Inflammatory macrophage treated with lipopolysaccharide for 1 hour (primary cell): ENCODE results near the gene ISG15.
"Not testable (repeated sequence)": the region's sequence is repeated elsewhere in the genome, so short reads cannot be mapped to it uniquely, and the experiment has no call there.

Source experiments
- DNase-seq, 2 donors: peaks; one replicate each; pipeline ENCODE4 v3.0.0-alpha.2; 2020 to 2022

ISG15 gene

DNA sequence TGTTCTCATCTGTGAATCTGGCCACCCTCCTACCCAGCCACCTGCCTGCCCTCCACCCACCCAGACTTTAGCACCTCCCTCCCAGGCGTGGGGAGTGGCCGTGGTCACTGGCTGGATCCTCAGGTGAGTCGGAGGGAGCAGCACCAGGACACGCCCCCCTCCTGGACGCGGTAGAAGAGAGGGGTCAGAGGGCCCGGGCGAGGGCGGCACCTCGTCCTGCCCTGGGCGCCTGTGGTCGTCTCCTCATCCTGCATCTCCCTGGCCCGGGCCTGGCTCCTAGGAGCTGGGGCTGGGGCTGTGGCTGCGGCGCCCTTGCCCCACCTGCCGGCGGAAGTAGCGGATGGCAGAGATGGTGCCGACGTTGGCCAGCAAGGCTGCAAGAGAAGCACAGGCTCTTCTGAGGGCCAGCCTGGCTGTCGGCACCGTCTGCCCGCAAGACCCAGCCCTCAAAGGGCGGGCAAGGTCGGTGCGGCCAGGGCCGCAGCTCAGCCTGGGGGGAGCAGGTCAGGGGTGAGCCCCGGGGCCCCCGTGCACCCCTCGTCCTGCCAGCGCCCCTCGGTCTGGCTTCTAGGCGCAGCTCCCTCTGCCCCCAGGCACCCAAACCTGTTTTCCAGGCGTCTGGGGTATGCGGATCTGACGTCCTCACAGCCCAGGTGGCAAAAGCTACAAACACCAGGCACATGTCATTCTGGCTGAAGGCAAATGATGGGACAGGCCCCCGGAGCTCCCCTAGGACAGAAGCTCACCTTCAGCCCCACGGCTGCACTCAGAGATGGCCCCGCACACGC, 37.2 kb upstream of the ISG15 start:
- peak; percentile 38 to 62 for DNase-seq

DNA sequence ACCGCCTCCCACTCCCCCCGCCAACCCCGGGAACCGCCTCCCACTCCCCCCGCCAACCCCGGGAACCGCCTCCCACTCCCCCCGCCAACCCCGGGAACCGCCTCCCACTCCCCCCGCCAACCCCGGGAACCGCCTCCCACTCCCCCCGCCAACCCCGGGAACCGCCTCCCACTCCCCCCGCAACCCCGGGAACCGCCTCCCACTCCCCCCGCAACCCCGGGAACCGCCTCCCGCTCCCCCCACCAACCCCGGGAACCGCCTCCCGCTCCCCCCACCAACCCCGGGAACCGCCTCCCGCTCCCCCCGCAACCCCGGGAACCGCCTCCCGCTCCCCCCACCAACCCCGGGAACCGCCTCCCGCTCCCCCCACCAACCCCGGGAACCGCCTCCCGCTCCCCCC, 36.5 kb upstream of the ISG15 start:
- not testable (repeated sequence) for DNase-seq

DNA sequence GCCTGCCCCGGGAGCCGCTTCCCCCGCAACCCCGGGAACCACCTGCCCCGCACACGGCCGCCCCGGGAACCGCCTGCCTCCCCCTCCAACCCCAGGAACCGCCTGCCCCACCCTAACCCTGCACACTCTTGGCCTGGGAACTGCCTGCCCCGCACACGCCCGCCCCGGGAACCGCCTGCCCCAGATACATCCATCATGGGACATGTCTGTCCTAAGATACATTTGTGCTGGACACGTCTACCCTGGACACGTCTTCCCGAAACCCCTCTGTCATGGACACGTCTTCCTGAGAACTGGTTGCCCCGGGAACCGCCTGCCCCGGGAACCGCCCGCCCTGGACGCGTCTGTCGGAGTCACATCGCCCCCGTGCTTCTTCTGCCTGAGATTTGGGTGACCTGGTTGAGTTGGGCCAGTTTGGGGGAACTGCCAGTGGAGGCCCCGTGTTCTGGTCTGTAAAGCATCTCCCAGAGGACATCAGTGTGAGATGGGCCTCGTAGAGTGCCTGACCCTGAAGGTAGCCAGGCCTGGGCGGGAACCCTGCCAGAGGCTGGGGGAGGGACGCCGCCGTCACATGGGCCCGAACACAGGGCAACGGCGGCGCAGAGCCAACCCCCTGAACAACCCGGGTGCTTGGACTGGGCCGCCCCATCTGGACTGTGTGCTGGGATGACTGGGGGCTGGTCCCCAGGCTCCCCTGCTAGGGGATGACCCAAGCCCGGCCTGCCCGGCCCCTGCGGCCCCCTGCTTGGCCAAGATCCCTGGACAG, 35.0 kb upstream of the ISG15 start:
- DNase-seq: no peak

DNA sequence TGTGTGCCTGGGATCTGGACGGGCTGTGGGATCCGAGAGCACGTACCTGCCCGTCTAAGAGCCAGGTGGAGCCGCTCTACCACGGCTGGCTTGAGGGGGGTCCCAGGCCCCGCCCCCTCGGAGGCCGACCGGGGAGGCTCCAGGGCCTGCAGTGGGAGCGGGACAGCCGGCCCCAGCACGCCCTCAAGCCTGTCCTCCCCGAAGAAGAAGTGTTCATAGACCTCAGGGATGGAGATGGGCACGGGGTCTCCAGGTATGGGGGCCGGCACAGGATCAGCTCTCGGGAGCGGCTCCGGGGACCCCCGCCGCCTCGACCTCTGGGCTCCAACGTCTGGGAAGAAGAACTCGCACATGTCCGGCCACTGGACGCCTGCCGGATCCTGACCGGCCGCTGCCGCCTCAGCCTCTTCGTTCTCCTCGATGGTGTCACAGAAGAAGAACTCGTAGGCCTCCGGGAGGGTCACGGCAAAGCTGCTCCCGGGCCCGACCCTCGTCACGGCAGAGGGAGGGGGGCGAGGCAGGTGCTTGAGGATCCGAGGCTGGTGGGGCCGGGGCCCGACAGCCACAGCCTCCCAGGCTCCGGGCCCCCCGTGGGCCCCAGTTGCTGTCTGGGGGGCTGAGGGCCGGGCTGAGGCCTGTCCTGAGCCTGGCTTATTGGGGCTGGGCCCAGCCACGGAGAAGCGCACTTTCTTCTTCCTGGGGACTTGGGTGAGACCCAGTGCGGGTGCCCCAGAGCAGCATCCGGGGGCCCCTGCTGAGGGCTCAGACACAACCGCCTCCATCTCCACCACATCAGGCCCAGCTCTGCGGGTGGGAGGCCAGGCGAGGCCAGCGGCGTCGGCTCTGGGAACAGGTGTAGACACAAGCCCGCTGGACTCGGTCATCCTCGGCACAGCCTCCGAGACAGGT, 34.2 kb upstream of the ISG15 start:
- no peak for DNase-seq

DNA sequence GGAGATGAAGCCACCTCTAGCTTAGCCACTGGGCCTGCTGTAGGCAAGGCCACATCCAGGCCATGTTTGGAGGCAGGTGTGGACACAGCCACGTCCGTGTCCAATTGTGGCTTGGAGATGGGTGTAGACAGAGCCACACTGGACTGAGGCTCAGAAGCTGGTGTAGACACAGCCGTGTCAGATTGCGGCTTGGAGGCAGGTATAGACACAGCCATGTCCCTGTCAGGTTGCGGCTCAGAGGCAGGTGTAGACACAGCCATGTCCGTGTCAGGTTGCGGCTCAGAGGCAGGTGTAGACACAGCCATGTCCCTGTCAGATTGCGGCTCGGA, 33.6 kb upstream of the ISG15 start:
- no peak for DNase-seq

DNA sequence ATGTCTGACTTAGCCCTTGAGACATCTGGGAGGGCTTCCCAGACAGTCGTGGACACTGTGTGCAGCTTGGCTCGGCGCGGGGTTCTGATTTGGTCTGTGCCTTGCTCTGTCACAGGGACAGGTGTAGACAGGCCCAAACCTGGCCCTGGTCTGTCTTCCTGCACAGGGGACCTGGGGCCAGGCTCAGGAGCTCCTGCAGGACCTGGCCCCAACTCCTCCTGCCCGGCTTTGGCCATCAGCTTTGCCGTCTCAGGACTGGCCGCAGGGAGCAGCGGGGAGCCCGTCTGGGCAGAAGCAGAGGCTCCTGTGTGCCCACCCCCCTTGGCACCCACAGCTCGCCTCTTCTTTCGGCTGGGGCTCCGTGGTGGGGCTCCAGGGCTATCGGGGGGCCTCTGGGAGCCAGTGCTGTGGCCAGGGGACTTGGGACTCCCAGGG, 33.1 kb upstream of the ISG15 start:
- no peak for DNase-seq

DNA sequence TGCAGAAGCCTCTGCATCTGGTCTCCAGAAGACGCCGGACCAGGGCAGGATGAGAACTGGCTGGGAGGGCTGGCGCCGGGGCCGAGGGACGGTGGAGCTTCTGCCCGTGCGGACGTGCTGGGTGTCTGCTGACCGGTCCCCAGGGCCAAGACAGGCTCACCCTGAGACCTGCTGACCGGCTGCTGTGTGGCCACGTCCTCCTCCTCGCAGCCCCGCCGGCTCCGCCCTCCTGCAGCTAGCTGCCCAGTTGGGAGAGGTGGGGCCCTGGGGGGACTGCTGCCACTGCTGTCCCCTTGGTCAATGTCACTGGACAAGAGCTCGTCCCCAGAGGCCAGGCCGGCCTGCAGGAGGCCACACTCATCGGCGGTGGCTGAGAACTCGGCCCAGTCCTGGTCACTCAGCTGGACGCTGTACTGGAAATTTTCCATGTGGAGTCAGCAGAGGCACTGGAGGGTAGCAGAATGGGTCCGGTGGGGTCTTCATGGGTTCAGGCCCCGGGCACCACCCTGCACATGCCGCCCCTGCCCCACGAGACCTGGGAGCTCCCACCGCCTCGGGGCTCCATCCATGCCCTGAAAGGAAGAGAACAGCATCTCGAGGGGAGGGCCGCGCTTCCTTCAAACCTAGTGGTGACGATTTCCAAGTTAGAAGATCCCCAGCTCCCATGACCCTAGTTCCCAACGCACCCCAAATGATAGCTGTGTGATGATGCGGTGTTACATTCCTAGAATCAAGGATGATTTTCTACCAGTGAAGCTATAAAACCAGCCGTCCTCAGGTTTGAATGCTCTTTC, 32.5 kb upstream of the ISG15 start:
- no peak for DNase-seq

DNA sequence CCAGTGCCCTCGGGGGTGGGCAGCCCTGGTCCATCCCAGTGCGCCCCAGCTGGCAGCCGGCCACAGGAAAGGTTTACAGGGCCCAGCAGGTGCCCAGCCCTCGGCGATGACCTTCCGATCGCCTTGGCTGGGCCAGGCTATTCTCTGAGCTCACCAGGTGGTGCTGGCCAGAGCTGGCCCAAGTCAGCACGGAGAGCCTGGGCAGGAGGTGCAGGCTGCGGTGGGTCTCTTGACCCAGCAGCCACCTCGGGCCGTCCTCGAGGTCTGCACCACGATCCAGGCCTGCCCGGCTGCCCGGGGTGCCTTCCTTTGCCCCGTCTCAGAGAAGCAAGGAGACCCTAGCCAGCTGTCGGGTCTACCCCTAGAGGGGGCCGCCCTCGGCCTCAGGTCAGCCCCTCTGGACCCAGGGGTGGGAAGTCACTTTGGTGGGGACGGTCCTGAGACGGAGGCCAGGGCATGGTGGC, 31.8 kb upstream of the ISG15 start:
- DNase-seq: no peak

DNA sequence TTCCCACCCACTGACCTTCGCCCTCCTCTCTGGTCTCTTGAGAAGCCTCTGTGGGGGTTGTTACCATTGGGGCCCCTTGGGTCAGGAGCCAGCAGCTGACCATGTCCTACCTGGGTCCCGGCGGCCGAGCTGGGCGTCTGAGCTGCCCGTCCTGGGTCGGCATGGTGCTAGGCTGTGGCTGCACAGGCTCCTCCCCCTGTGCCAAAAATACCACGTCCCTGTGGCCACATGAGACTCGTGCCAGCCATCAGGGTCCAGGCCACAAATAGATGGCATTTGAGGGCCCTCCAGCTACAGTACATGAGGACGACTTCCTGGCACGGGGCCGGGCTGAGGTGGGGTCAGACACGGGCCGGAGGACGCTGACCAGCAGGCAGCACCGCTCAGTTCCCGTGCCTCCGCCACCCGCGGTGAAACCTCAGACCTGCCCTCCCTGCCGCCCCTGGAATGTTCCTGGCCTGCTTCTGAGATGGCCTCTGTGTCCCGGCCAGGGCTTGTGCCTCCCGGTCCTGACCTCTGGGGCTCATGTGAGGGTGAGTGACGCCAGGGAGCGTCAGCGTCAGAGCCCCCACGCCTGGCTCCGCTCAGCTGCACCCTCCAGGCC, 31.2 kb upstream of the ISG15 start, which contains the start of gene PERM1:
Gene PERM1 (minus strand): TSS at position 139 of the 604 bp plus-strand sequence. CDS start 1,064 bp downstream, outside the sequence.
- no peak for DNase-seq

DNA sequence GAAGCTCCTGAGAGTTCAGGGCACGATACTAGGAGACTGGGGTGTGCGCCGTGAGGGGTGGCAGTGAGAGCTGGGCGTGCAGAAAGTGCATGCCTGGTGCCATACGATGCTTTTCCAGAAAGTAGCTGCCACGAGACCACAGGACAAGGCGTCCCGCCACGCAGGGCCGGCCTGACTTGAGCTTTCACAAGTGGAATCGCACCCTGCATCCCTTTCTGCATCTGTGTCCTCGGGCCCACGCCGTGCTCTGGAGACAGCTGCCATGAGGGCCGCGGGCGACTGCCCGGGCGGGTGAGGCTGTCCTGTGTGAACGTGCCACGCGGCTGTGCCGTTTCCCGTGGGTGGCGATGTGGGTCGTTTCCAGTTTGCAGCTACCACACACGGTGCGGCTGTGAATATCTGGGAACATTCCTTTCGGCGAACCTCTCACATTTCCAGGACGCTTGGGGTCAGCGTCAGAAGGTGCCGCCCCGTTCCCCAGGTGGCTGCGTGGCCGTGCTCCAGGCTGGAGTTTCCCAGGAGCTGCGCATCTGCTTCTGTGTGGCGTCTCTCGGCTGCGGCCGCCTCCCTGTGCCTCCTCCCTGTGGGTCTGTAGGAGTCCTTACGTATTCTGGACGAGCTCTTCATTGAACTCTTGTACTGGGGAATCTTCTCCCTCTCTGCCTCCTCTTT, 30.4 kb upstream of the ISG15 start:
- no peak for DNase-seq

DNA sequence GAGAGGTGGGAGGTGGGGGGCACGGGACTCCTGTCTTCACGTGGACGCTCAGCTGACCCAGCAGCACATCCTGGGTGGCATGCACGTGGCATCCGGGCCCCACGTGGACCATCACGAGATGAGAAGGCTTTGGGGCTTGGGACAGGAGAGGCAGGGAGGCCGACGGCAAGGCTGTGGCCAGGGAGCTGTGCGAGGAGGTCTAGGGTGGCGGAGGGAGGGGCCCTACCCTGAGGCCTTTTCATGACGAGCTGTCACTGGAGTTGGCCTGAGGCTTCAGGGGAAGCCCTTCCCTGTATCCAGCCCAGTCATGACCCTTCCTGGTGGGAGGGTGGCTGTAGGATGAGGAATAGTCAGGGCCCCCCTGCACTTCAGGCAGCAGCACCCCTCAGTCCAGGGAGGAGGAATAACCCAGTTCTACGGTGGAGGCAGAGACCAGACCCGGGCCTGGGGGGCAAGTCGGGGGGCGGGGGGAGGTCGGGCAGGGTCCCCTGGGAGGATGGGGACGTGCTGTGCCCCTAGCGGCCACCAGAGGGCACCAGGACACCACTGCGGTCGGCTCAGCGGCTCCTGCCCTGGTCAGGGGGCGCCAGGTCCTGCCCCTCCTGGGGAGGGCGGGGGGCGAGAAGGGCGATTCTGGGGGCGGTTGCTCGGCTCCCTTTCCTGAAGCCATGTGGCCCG, 29.4 kb upstream of the ISG15 start:
- peak in 1 of 2 donors; percentile 37 for DNase-seq

DNA sequence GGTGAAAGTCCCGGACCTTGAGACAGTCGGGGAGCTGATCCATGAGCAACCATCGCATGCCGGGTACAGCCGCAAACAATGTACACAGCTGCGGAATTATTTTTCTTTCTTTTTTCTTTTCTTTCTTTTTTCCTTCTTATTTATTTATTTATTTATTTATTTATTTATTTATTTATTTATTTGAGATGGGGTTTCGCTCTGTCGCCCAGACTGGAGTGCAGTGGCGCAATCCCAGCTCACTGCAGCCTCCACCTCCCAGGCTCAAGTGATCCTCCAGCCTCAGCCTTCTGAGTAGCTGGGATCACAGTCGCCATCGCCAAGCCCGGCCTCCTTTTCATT, 28.9 kb upstream of the ISG15 start:
- no peak for DNase-seq

DNA sequence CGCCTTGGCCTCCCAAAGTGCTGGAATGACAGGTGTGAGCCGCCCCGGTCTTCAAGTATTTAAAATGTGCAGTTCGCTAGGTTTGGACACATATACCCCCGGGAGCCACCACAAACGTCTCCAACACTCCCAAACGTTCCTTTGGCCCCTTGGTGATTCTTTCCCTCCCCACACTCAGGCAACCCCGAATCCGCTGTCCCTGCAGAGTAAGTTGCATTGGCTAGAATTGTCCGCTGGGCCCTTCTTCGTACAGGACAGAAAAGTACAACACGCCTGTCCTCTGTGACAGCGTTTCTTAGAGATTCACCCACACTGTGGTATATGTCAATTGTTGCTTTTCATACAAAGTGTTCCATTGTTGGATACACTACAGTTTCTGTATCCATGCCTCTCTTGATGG, 28.2 kb upstream of the ISG15 start:
- DNase-seq: no peak

DNA sequence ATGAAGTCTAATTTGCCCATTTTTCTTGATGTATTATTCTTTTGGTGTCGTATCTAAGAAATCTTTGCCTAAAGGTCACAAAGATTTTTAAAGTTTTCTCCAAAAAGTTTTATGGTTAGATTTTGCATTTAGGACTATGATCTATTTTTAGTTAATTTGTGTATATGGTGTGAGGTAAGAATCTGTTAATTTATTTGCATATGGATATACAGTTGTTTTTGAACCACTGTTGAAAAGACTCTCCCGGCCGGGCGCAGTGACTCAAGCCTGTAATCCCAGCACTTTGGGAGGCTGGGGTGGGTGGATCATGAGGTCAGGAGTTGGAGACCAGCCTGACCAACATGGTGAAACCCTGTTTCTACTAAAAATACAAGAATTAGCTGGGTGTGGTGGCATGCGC, 25.2 kb upstream of the ISG15 start:
- not testable (repeated sequence) for DNase-seq

DNA sequence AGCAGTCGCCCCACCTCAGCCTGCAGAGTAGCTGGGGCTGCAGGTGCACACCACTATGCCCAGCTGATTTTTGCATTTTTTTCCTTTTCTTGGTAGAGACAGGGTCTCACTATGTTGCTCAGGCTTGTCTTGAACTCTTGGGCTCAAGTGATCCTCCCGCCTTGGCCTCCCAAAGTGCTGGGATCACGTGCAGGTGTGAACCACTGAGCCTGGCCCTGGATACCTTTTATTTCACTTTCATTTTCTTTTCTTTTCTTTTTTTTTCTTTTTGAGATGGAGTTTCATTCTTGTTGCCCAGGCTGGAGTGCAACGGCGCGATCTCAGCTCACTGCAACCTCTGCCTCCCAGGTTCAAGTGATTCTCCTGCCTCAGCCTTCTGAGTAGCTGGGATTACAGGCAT, 22.0 kb upstream of the ISG15 start:
- not testable (repeated sequence) for DNase-seq

DNA sequence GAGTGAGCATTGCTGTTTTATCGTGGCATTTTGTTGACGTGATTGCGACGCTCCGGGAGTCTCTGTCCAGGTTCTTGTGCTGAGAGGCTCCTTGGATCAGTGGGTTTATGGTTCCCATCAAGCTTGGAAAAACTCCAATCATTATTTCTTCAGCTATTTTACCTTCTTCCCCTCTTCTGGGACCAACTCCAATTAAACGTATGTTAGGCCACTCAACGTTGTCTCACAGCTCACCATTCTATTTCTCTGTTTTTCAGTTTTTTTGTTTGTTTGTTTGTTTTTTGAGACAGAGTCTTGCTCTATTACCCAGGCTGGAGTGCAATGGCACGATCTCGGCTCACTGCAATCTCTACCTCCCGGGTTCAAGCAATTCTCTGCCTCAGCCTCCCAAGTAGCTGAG, 21.4 kb upstream of the ISG15 start:
- no peak for DNase-seq

DNA sequence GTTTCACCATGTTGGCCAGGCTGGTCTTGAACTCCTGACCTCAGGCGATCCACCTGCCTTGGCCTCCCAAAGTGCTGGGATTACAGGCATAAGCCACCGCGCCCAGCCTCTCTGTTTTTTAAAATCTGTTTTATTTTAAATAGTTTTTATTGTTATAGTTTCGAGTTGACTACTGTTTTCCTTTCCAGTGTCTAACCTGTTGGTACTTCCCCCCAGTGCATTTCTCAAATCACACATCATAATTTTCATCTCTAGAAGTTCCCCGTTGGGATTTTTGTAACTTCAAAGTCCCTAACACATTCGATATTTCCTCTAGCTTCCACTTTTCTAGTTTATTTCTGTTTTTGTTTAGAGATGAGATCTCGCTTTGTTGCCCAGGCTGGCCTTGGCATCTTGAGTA, 20.9 kb upstream of the ISG15 start:
- no peak for DNase-seq

DNA sequence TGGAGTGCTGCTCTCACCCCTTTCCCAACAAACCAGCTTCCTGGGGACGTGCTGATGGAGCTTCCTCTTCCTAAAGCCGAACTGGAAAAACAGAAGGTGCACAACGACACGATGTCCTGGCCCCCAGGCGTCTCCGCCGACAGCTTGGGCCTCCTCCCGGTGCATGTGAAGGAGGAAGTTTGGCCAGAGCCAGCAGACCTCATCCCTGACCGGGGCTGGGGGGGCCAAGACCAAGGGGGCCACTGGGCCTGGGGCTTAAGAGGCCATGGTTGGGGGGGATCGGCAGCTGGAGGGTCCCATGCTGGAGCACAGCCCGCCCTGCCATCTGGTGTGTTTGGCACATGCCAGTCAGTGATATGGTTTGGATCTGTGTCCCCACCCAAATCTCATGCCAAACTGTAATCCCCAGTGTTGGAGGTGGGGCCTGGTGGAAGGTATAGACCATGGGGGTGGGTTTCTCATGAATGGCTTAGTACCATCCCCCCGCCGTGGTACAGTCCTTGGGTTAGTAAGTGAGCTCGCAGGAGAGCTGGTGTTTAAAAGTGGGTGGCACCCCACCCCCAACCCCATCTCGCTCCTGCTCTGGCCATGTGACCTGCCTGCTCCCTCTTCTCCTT, 19.8 kb upstream of the ISG15 start:
- DNase-seq: no peak

DNA sequence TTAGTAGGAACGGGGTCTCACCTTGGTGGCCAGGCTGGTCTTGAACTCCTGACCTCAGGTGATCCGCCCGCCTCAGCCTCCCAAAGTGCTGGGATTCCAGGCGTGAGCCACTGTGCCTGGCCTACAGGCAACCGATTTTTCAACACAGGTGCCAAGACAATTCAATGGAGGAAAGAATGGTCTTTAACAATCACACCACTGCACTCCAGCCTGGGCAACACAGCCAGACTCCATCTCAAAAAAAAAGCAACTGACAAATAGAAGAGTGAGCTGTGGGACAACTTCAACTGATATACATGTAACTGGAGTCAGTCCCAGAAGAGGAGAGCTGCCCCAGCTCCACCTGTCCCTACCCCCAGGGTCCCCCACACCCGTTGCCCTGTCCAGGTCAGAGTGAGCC, 18.8 kb upstream of the ISG15 start:
- not testable (repeated sequence) for DNase-seq
